IMR-90 (cell line): ENCODE results near the gene MED4. TPM values are rescaled to one million over a fixed set of nuclear protein-coding genes. Genes with fewer than 3 reads are reported as not detected.

ENCODE experiments used
- ATAC-seq: fragments of 200-7000 bp; cut with Tn5 transposase; 2 replicates; pipeline ENCODE4 v1.9.1; 2020; ENCODE audit warnings: low read depth, mild to moderate bottlenecking, moderate library complexity
- BruUV-seq: library from RNA; stranded (reverse); fragments of 400-500 nt; replicated peaks from 2 replicates; lab custom pipeline; 2021; lab: Mats Ljungman, UMichigan
- CTCF ChIA-PET: fragments of 300-600 bp; formaldehyde crosslinking; extraction: SDS; loops from one replicate; lab custom pipeline; 2021; ENCODE audit warnings: antibody characterized with exemption; lab: Yijun Ruan, JAX
- POLR2A ChIA-PET: fragments of 300-600 bp; sonication (Branson Sonifier 250); formaldehyde crosslinking; loops from one replicate; lab custom pipeline; 2022; ENCODE audit warnings: antibody characterized with exemption; ENCODE audit not compliant: unreplicated experiment; lab: Charles Lee
- DNase-seq: peaks from one replicate; pipeline ENCODE4 v3.0.0; 2013
- H2AFZ ChIP-seq: replicated peaks from 2 replicates; pipeline ENCODE3; 2013; ENCODE audit warnings: low read length, mild to moderate bottlenecking; ENCODE audit not compliant: poor library complexity
- H2AK5ac ChIP-seq: 2 replicates; pipeline ENCODE4 v1.6.1; 2013; ENCODE audit warnings: low read depth, low read length, inconsistent platforms
- H2AK9ac ChIP-seq: replicated peaks from 2 replicates; pipeline ENCODE3; 2013; ENCODE audit warnings: mild to moderate bottlenecking, low read depth, low read length, moderate library complexity; ENCODE audit not compliant: poor library complexity
- H2BK120ac ChIP-seq: 2 replicates; pipeline ENCODE4 v1.6.1; 2013; ENCODE audit warnings: low read depth, low read length, inconsistent platforms
- H2BK15ac ChIP-seq: 3 replicates; pipeline ENCODE4 v1.6.1; 2013; ENCODE audit warnings: low read depth, low read length, inconsistent platforms
- H2BK20ac ChIP-seq: 2 replicates; pipeline ENCODE4 v1.6.1; 2013; ENCODE audit warnings: low read depth, mild to moderate bottlenecking, inconsistent platforms, low read length, moderate library complexity
- H2BK5ac ChIP-seq: 2 replicates; pipeline ENCODE4 v1.6.1; 2013; ENCODE audit warnings: mild to moderate bottlenecking, low read depth, low read length, inconsistent platforms; ENCODE audit not compliant: poor library complexity, severe bottlenecking
- H3K14ac ChIP-seq: replicated peaks from 2 replicates; pipeline ENCODE4 v1.6.1; 2013; ENCODE audit warnings: low read depth, low read length, inconsistent platforms
- H3K18ac ChIP-seq: 2 replicates; pipeline ENCODE4 v1.6.1; 2013; ENCODE audit warnings: low read depth, low read length, control low read depth
- H3K23ac ChIP-seq: 2 replicates; pipeline ENCODE4 v1.6.1; 2013; ENCODE audit warnings: low read depth, low read length, inconsistent platforms
- H3K27ac ChIP-seq: 2 replicates; pipeline ENCODE4 v1.5.1; 2013; ENCODE audit warnings: mild to moderate bottlenecking, control low read depth, low read length; ENCODE audit not compliant: insufficient read depth
- H3K27me3 ChIP-seq: 2 replicates; pipeline ENCODE4 v1.6.1; 2013; ENCODE audit warnings: low read length; ENCODE audit not compliant: control insufficient read depth, insufficient read depth
- H3K36me3 ChIP-seq: 2 replicates; pipeline ENCODE4 v1.6.1; 2013; ENCODE audit warnings: low read length, mixed read lengths; ENCODE audit not compliant: control insufficient read depth, insufficient read depth
- H3K4ac ChIP-seq: 2 replicates; pipeline ENCODE4 v1.6.1; 2013; ENCODE audit warnings: low read depth, low read length, inconsistent platforms
- H3K4me1 ChIP-seq: 2 replicates; pipeline ENCODE4 v1.6.1; 2013; ENCODE audit warnings: low read length, mixed read lengths; ENCODE audit not compliant: control insufficient read depth, insufficient read depth
- H3K4me2 ChIP-seq: 2 replicates; pipeline ENCODE4 v1.6.1; 2013; ENCODE audit warnings: low read depth, mild to moderate bottlenecking, control low read depth, low read length, moderate library complexity
- H3K4me3 ChIP-seq: 2 replicates; pipeline ENCODE4 v1.5.1; 2013; ENCODE audit warnings: low read depth, mild to moderate bottlenecking, control low read depth, low read length, moderate library complexity; ENCODE audit not compliant: insufficient read depth
- H3K56ac ChIP-seq: 2 replicates; pipeline ENCODE4 v1.6.1; 2013; ENCODE audit warnings: low read length, inconsistent platforms; ENCODE audit not compliant: insufficient read depth; ENCODE audit errors: extremely low read depth
- H3K79me1 ChIP-seq, 2 experiments: 2 replicates each; pipeline ENCODE4 v1.6.1; 2013; ENCODE audit warnings: low read length in 2 of 2, inconsistent platforms in 1 of 2, low read depth in 1 of 2
- H3K9ac ChIP-seq: 2 replicates; pipeline ENCODE4 v1.6.1; 2013; ENCODE audit warnings: low read depth, low read length, control low read depth
- H3K9me1 ChIP-seq: 2 replicates; pipeline ENCODE4 v1.6.1; 2013; ENCODE audit warnings: low read length, inconsistent platforms; ENCODE audit not compliant: insufficient read depth
- H3K9me3 ChIP-seq: 2 replicates; pipeline ENCODE4 v1.6.1; 2013; ENCODE audit warnings: low read length; ENCODE audit not compliant: control insufficient read depth, insufficient read depth
- H4K20me1 ChIP-seq: 2 replicates; pipeline ENCODE4 v1.6.1; 2013; ENCODE audit warnings: low read length, inconsistent platforms; ENCODE audit not compliant: insufficient read depth
- H4K5ac ChIP-seq: 2 replicates; pipeline ENCODE4 v1.6.1; 2013; ENCODE audit warnings: mild to moderate bottlenecking, low read depth, low read length, control low read depth
- H4K8ac ChIP-seq, 2 experiments: 2 replicates each; pipeline ENCODE4 v1.6.1; 2013; ENCODE audit warnings: low read depth in 2 of 2, low read length in 2 of 2, control low read depth in 1 of 2, inconsistent platforms in 1 of 2
- H4K91ac ChIP-seq: 2 replicates; pipeline ENCODE4 v1.6.1; 2013; ENCODE audit warnings: low read depth, low read length, inconsistent platforms; ENCODE audit not compliant: insufficient read depth
- BHLHE40 ChIP-seq: fragments of 150-350 bp; IDR thresholded peaks from 2 replicates; pipeline ENCODE4 v1.6.1; 2016; ENCODE audit warnings: mild to moderate bottlenecking, low read depth, low read length
- CEBPB ChIP-seq: IDR thresholded peaks from 2 replicates; pipeline ENCODE4 v1.6.1; 2012; ENCODE audit warnings: low read depth, low read length, improper control_type of control experiment
- CHD1 ChIP-seq: IDR thresholded peaks from 2 replicates; pipeline ENCODE4 v1.6.1; 2012; ENCODE audit warnings: low read depth, low read length, improper control_type of control experiment
- ELK1 ChIP-seq: fragments of 150-350 bp; IDR thresholded peaks from 2 replicates; pipeline ENCODE4 v1.6.1; 2016; ENCODE audit warnings: low read depth, mild to moderate bottlenecking, low read length, moderate library complexity, borderline replicate concordance
- FOS ChIP-seq: fragments of 150-350 bp; IDR thresholded peaks from 2 replicates; pipeline ENCODE4 v1.6.1; 2016; ENCODE audit warnings: low read depth, low read length
- MAFK ChIP-seq: IDR thresholded peaks from 2 replicates; pipeline ENCODE4 v1.6.1; 2012; ENCODE audit warnings: low read depth, low read length, improper control_type of control experiment
- MAZ ChIP-seq: IDR thresholded peaks from 2 replicates; pipeline ENCODE4 v1.6.1; 2012; ENCODE audit warnings: low read depth, mild to moderate bottlenecking, low read length, improper control_type of control experiment, moderate library complexity, borderline replicate concordance
- MXI1 ChIP-seq: IDR thresholded peaks from 2 replicates; pipeline ENCODE4 v1.6.1; 2012; ENCODE audit warnings: low read depth, mild to moderate bottlenecking, low read length, moderate library complexity, borderline replicate concordance
- NFE2L2 ChIP-seq: fragments of 150-350 bp; IDR thresholded peaks from 2 replicates; pipeline ENCODE4 v1.6.1; 2016; ENCODE audit warnings: low read depth, mild to moderate bottlenecking, low read length
- POLR2A ChIP-seq: IDR thresholded peaks from 2 replicates; pipeline ENCODE4 v1.6.1; 2012; ENCODE audit warnings: mild to moderate bottlenecking, low read depth, low read length
- RAD21 ChIP-seq: IDR thresholded peaks from 2 replicates; pipeline ENCODE4 v1.6.1; 2012; ENCODE audit warnings: low read length, improper control_type of control experiment
- RCOR1 ChIP-seq: IDR thresholded peaks from 2 replicates; pipeline ENCODE4 v1.6.1; 2012; ENCODE audit warnings: mild to moderate bottlenecking, low read length, improper control_type of control experiment; ENCODE audit not compliant: insufficient replicate concordance
- RFX5 ChIP-seq: IDR thresholded peaks from 2 replicates; pipeline ENCODE4 v1.8.0; 2012; ENCODE audit warnings: low read depth, mild to moderate bottlenecking, low read length, moderate library complexity
- SMC3 ChIP-seq: fragments of 150-350 bp; IDR thresholded peaks from 2 replicates; pipeline ENCODE4 v1.6.1; 2016; ENCODE audit warnings: low read depth, mild to moderate bottlenecking, antibody characterized with exemption, low read length, moderate library complexity
- USF2 ChIP-seq: fragments of 150-350 bp; IDR thresholded peaks from 2 replicates; pipeline ENCODE4 v1.6.1; 2017; ENCODE audit warnings: mild to moderate bottlenecking, antibody characterized with exemption, low read length, low read depth
- WGBS, 2 experiments: methylation state at CpG; one replicate each; pipeline versions ENCODE4 v1.1.5 to v1.1.7; 2013; ENCODE audit warnings: missing lambda C conversion rate in 2 of 2; ENCODE audit not compliant: insufficient read length in 1 of 2; ENCODE audit errors: extremely low coverage in 2 of 2; 5-methylcytosine and 5-hydroxymethylcytosine counted together
- dilution Hi-C: fragments of 300-500 bp; cut with HindIII; formaldehyde crosslinking; loops from one replicate; pipeline ENCODE4 v1.14.3; 2018; ENCODE audit warnings: low sequenced_read_pairs; ENCODE audit not compliant: unreplicated experiment
- in situ Hi-C: fragments of 300-500 bp; cut with MboI; formaldehyde crosslinking; loops from 3 replicates; pipeline ENCODE4 v1.14.3; 2019; ENCODE audit warnings: low sequenced_read_pairs, inconsistent platforms, mixed read lengths
- intact Hi-C: fragments of 100-400 bp; cut with micrococcal nuclease; formaldehyde crosslinking; loops from 2 replicates; pipeline ENCODE4 v1.10.0; 2022
- polyA plus RNA-seq, 3 experiments: library from polyadenylated mRNA; depleted of rRNA; stranded (reverse); fragments of >200 nt; gene quantifications; 2 replicates each; pipeline ENCODE4 v1.2.3, GENCODE V29; 2012; ENCODE audit warnings: low replicate concordance in 1 of 3
- total RNA-seq: library from RNA; depleted of rRNA; stranded (reverse); fragments of >200 nt; gene quantifications from 2 replicates; pipeline ENCODE4 v1.2.3, GENCODE V29; 2012
- TF ChIP-seq, protein P1 (sequence below): conservative IDR thresholded peaks from 2 replicates; pipeline ENCODE4 v1.5.1; 2012; ENCODE audit warnings: mild to moderate bottlenecking, low read depth, low read length, improper control_type of control experiment

The MED4 gene
- total and polyA plus RNA-seq, 2 of the 4 experiments (the other 2 are of a cell fraction), result 25.3 to 40.5 TPM

DNA sequence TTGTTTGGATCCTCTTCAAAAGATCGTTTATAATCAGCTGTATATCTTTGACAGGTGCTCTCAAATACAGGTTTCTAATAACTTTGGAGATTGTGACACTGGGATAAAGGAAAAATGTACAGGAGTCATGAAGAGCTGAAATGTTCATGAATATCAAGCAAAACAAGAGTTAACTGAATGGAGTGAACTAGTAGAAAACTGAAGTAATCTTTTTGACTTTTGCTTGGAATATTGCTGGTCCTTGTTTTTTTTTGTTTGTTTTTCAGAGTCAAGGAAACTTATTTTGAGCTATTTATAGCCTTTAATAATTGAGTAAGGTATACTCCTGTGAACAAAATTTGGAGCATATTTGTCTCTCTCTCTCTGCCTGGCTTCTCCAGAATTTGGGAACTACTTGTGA, 25.3 kb downstream of the MED4 start:
- Histone ChIP-seq H3K79me1 (peaks cover 9 to 22% of the 10 kb centered on the region in 2 experiments), H3K4ac (no peak overlapping the region), H4K8ac (no peak overlapping the region), H2AK5ac (no peak overlapping the region), H3K18ac (no peak overlapping the region), H3K23ac (no peak overlapping the region), H3K4me3 (no peak overlapping the region), H3K27ac (no peak overlapping the region), H3K27me3 (no peaks in the 10 kb centered on the region), H3K14ac (no peak overlapping the region), H4K20me1 (no peaks in the 10 kb centered on the region), H2BK120ac (no peak overlapping the region), H3K56ac (no peak overlapping the region), H3K9ac (no peak overlapping the region), H3K9me3 (peaks cover 46% of the 10 kb centered on the region), H3K36me3 (peaks cover 52% of the 10 kb centered on the region), H2BK20ac (no peak overlapping the region), H3K4me2 (no peak overlapping the region), H2AK9ac (no peak overlapping the region), H2BK5ac (no peak overlapping the region), H2AFZ (no peak overlapping the region), H4K91ac (no peak overlapping the region), H4K5ac (no peak overlapping the region), H2BK15ac (no peak overlapping the region), H3K4me1 (no peaks in the 10 kb centered on the region), H3K9me1 (no peaks in the 10 kb centered on the region; the same call in 1 of the 2 replicates)
- TF ChIP-seq, protein P1, sequence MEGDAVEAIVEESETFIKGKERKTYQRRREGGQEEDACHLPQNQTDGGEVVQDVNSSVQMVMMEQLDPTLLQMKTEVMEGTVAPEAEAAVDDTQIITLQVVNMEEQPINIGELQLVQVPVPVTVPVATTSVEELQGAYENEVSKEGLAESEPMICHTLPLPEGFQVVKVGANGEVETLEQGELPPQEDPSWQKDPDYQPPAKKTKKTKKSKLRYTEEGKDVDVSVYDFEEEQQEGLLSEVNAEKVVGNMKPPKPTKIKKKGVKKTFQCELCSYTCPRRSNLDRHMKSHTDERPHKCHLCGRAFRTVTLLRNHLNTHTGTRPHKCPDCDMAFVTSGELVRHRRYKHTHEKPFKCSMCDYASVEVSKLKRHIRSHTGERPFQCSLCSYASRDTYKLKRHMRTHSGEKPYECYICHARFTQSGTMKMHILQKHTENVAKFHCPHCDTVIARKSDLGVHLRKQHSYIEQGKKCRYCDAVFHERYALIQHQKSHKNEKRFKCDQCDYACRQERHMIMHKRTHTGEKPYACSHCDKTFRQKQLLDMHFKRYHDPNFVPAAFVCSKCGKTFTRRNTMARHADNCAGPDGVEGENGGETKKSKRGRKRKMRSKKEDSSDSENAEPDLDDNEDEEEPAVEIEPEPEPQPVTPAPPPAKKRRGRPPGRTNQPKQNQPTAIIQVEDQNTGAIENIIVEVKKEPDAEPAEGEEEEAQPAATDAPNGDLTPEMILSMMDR, result no peak
- TF ChIP-seq MAFK (no peak), MAZ (no peak), SMC3 (no peak), RAD21 (no peak), BHLHE40 (no peak), CHD1 (no peak), ELK1 (no peak), RFX5 (no peak), FOS (no peak), RCOR1 (no peak), MXI1 (no peak), NFE2L2 (no peak), POLR2A (no peak), CEBPB (no peak), USF2 (no peak)
- no TSS peak for BruUV-seq
- in situ Hi-C loops, result no loop called here
- ChIA-PET CTCF (no interaction called here), POLR2A (no interaction called here)
- WGBS, 2 experiments, result no CpG with 5 or more reads among the region's 1 CpG
- dilution Hi-C loops, result no loop called here
- ATAC-seq (no peak), DNase-seq (no peak)
- intact Hi-C loops, result no loop called here
